ENCODE data around the gene ACOT6.

- TF ChIP-seq CTCF (IDR thresholded peaks at IDR 0.05; ENCODE audit: poor library complexity), result no peak
- no peak for TF ChIP-seq EZH2phosphoT487 (IDR thresholded peaks at IDR 0.05; ENCODE audit: low read depth, severe bottlenecking, unreplicated experiment)
- no peak for TF ChIP-seq EZH2 (IDR thresholded peaks at IDR 0.05; ENCODE audit: borderline replicate concordance)
Observed at GRCh38 chr14:73651005-73651404, 38.7 kb downstream of the ACOT6 start.

All from hepatocyte (in vitro differentiated cells).